ENCODE measurements around the gene DSC1. TPM values are rescaled to one million over a fixed set of nuclear protein-coding genes. Genes with fewer than 3 reads are reported as not detected.

The DSC1 gene
- total and polyA plus RNA-seq, 4 donors: 0.09 TPM; not detected in 3

- H3K4me3 ChIP-seq: no peak overlapping the region
- TF ChIP-seq CTCF (IDR thresholded peaks at IDR 0.05; ENCODE audit: control extremely low read depth, extremely low read depth): no peak
- DNase-seq (peak in 2 of 3 donors; percentile 24 to 29), ATAC-seq (ENCODE audit: insufficient read depth, low FRiP score) (no peak)
- H3K36me3 ChIP-seq (ENCODE audit: control insufficient read depth in 4 of 4, insufficient read depth in 4 of 4, low read length in 4 of 4): no peaks in the 10 kb centered on the region
- H3K9ac ChIP-seq (ENCODE audit: insufficient read depth in 1 of 2, low read length in 2 of 2): no peak overlapping the region
- 62 to 68% methylated on average over 2 of the region's 2 CpGs for WGBS, 2 donors
- no peak overlapping the region for H3K27ac ChIP-seq (ENCODE audit: low read depth in 1 of 2, low read length in 1 of 2)
- H3K4me1 ChIP-seq (ENCODE audit: control insufficient read depth in 5 of 5, insufficient read depth in 5 of 5, low read length in 5 of 5): no peaks in the 10 kb centered on the region
- H3K9me3 ChIP-seq (ENCODE audit: control insufficient read depth in 4 of 4, insufficient read depth in 3 of 4, low read length in 3 of 4): no peaks in the 10 kb centered on the region
- no peaks in the 10 kb centered on the region for H3K27me3 ChIP-seq (ENCODE audit: control insufficient read depth in 3 of 3, insufficient read depth in 3 of 3, low read length in 2 of 3)
These were observed 8.5 kb downstream of the DSC1 start for GRCh38 chr18:31154181-31154580.

- ATAC-seq (ENCODE audit: insufficient read depth, low FRiP score) (no peak), DNase-seq (no peak)
- H3K4me3 ChIP-seq: no peak overlapping the region
- no peak overlapping the region for H3K9ac ChIP-seq (ENCODE audit: insufficient read depth in 1 of 2, low read length in 2 of 2)
- no peak for TF ChIP-seq CTCF (IDR thresholded peaks at IDR 0.05; ENCODE audit: control extremely low read depth, extremely low read depth)
- no peaks in the 10 kb centered on the region for H3K4me1 ChIP-seq (ENCODE audit: control insufficient read depth in 5 of 5, insufficient read depth in 5 of 5, low read length in 5 of 5)
- H3K36me3 ChIP-seq (ENCODE audit: control insufficient read depth in 4 of 4, insufficient read depth in 4 of 4, low read length in 4 of 4): peaks cover 0 to 4% (median 0%) of the 10 kb centered on the region in 4 donors
- H3K9me3 ChIP-seq (ENCODE audit: control insufficient read depth in 4 of 4, insufficient read depth in 3 of 4, low read length in 3 of 4): no peaks in the 10 kb centered on the region
- no peaks in the 10 kb centered on the region for H3K27me3 ChIP-seq (ENCODE audit: control insufficient read depth in 3 of 3, insufficient read depth in 3 of 3, low read length in 2 of 3)
- 80 to 85% methylated on average over 3 of the region's 3 CpGs for WGBS, 2 donors
- no peak overlapping the region for H3K27ac ChIP-seq (ENCODE audit: low read depth in 1 of 2, low read length in 1 of 2)
These were observed 13.3 kb downstream of the DSC1 start for GRCh38 chr18:31149351-31149750.

GRCh38 chr18:31148600-31148999 lies 14.1 kb downstream of the DSC1 start:
- whole genome bisulfite sequencing, 2 donors: 53 to 54% methylated on average over 3 of the region's 3 CpGs
- Histone ChIP-seq H3K4me3 (no peak overlapping the region), H3K36me3 (ENCODE audit: control insufficient read depth in 4 of 4, insufficient read depth in 4 of 4, low read length in 4 of 4) (peaks cover 0 to 4% (median 0%) of the 10 kb centered on the region in 4 donors), H3K9me3 (ENCODE audit: control insufficient read depth in 4 of 4, insufficient read depth in 3 of 4, low read length in 3 of 4) (no peaks in the 10 kb centered on the region), H3K9ac (ENCODE audit: insufficient read depth in 1 of 2, low read length in 2 of 2) (no peak overlapping the region), H3K27ac (ENCODE audit: low read depth in 1 of 2, low read length in 1 of 2) (no peak overlapping the region), H3K27me3 (ENCODE audit: control insufficient read depth in 3 of 3, insufficient read depth in 3 of 3, low read length in 2 of 3) (no peaks in the 10 kb centered on the region), H3K4me1 (ENCODE audit: control insufficient read depth in 5 of 5, insufficient read depth in 5 of 5, low read length in 5 of 5) (no peaks in the 10 kb centered on the region)
- DNase-seq (peak in 2 of 3 donors; percentile 9 to 29), ATAC-seq (ENCODE audit: insufficient read depth, low FRiP score) (no peak)
- no peak for TF ChIP-seq CTCF (IDR thresholded peaks at IDR 0.05; ENCODE audit: control extremely low read depth, extremely low read depth)

GRCh38 chr18:31146809-31147208 lies 15.8 kb downstream of the DSC1 start:
- Histone ChIP-seq H3K4me1 (ENCODE audit: control insufficient read depth in 5 of 5, insufficient read depth in 5 of 5, low read length in 5 of 5) (no peaks in the 10 kb centered on the region), H3K27me3 (ENCODE audit: control insufficient read depth in 3 of 3, insufficient read depth in 3 of 3, low read length in 2 of 3) (no peaks in the 10 kb centered on the region), H3K9me3 (ENCODE audit: control insufficient read depth in 4 of 4, insufficient read depth in 3 of 4, low read length in 3 of 4) (no peaks in the 10 kb centered on the region), H3K9ac (ENCODE audit: insufficient read depth in 1 of 2, low read length in 2 of 2) (no peak overlapping the region), H3K27ac (ENCODE audit: low read depth in 1 of 2, low read length in 1 of 2) (no peak overlapping the region), H3K36me3 (ENCODE audit: control insufficient read depth in 4 of 4, insufficient read depth in 4 of 4, low read length in 4 of 4) (peaks cover 0 to 4% (median 0%) of the 10 kb centered on the region in 4 donors), H3K4me3 (no peak overlapping the region)
- TF ChIP-seq CTCF (IDR thresholded peaks at IDR 0.05; ENCODE audit: control extremely low read depth, extremely low read depth): no peak
- DNase-seq: peak in 2 of 3 donors; percentile 2 to 50
- ATAC-seq (ENCODE audit: insufficient read depth, low FRiP score): no peak

All from lung (tissue), 12 donors.